ENCODE results near the gene PLEKHB1.
"Not testable (repeated sequence)": the region's sequence is repeated elsewhere in the genome, so short reads cannot be mapped to it uniquely, and the experiment has no call there.

Gene PLEKHB1

GRCh38 chr11:73659961-73660360, 13.6 kb downstream of the PLEKHB1 start:
- Histone ChIP-seq H3K79me2 (ENCODE audit: control insufficient read depth, insufficient read depth, low read length, unreplicated experiment) (no peaks in the 10 kb centered on the region), H2AFZ (ENCODE audit: low read length, unreplicated experiment) (no peak overlapping the region), H3K27me3 (ENCODE audit: insufficient read depth, low read length) (no peaks in the 10 kb centered on the region), H3K36me3 (ENCODE audit: insufficient read depth, low read length) (no peaks in the 10 kb centered on the region), H3K4me3 (ENCODE audit: low read depth, low read length) (no peak overlapping the region), H3K4me1 (ENCODE audit: control insufficient read depth, insufficient read depth, low read length, unreplicated experiment) (peaks cover 7% of the 10 kb centered on the region), H3K27ac (ENCODE audit: low read depth, low read length) (no peak overlapping the region)

- no peaks in the 10 kb centered on the region for H3K79me2 ChIP-seq (ENCODE audit: control insufficient read depth, insufficient read depth, low read length, unreplicated experiment)
- peak overlapping the region; percentile 55 for H3K4me3 ChIP-seq (ENCODE audit: low read depth, low read length)
- no peak overlapping the region for H2AFZ ChIP-seq (ENCODE audit: low read length, unreplicated experiment)
- H3K36me3 ChIP-seq (ENCODE audit: insufficient read depth, low read length): no peaks in the 10 kb centered on the region
- H3K27ac ChIP-seq (ENCODE audit: low read depth, low read length): no peak overlapping the region
- H3K4me1 ChIP-seq (ENCODE audit: control insufficient read depth, insufficient read depth, low read length, unreplicated experiment): peaks cover 7% of the 10 kb centered on the region
- H3K27me3 ChIP-seq (ENCODE audit: insufficient read depth, low read length): no peaks in the 10 kb centered on the region
These were observed 14.2 kb downstream of the PLEKHB1 start for GRCh38 chr11:73660497-73661034.

GRCh38 chr11:73661035-73661628, 14.8 kb downstream of the PLEKHB1 start:
- H3K27me3 ChIP-seq (ENCODE audit: insufficient read depth, low read length): no peaks in the 10 kb centered on the region
- H3K27ac ChIP-seq (ENCODE audit: low read depth, low read length): no peak overlapping the region
- H3K36me3 ChIP-seq (ENCODE audit: insufficient read depth, low read length): no peaks in the 10 kb centered on the region
- H2AFZ ChIP-seq (ENCODE audit: low read length, unreplicated experiment): peak overlapping the region; percentile 62
- no peaks in the 10 kb centered on the region for H3K79me2 ChIP-seq (ENCODE audit: control insufficient read depth, insufficient read depth, low read length, unreplicated experiment)
- H3K4me1 ChIP-seq (ENCODE audit: control insufficient read depth, insufficient read depth, low read length, unreplicated experiment): peaks cover 7% of the 10 kb centered on the region
- peak overlapping the region; percentile 55 for H3K4me3 ChIP-seq (ENCODE audit: low read depth, low read length)

GRCh38 chr11:73662445-73663157, 16.2 kb downstream of the PLEKHB1 start:
- Histone ChIP-seq H3K27ac (ENCODE audit: low read depth, low read length) (no peak overlapping the region), H2AFZ (ENCODE audit: low read length, unreplicated experiment) (no peak overlapping the region), H3K27me3 (ENCODE audit: insufficient read depth, low read length) (no peaks in the 10 kb centered on the region), H3K36me3 (ENCODE audit: insufficient read depth, low read length) (no peaks in the 10 kb centered on the region), H3K4me3 (ENCODE audit: low read depth, low read length) (no peak overlapping the region), H3K79me2 (ENCODE audit: control insufficient read depth, insufficient read depth, low read length, unreplicated experiment) (no peaks in the 10 kb centered on the region), H3K4me1 (ENCODE audit: control insufficient read depth, insufficient read depth, low read length, unreplicated experiment) (peaks cover 7% of the 10 kb centered on the region)

GRCh38 chr11:73663604-73664495, 17.5 kb downstream of the PLEKHB1 start:
- no peaks in the 10 kb centered on the region for H3K36me3 ChIP-seq (ENCODE audit: insufficient read depth, low read length)
- H3K79me2 ChIP-seq (ENCODE audit: control insufficient read depth, insufficient read depth, low read length, unreplicated experiment): no peaks in the 10 kb centered on the region
- H3K27ac ChIP-seq (ENCODE audit: low read depth, low read length): no peak overlapping the region
- H3K4me3 ChIP-seq (ENCODE audit: low read depth, low read length): no peak overlapping the region
- no peak overlapping the region for H2AFZ ChIP-seq (ENCODE audit: low read length, unreplicated experiment)
- peaks cover 7% of the 10 kb centered on the region for H3K4me1 ChIP-seq (ENCODE audit: control insufficient read depth, insufficient read depth, low read length, unreplicated experiment)
- H3K27me3 ChIP-seq (ENCODE audit: insufficient read depth, low read length): no peaks in the 10 kb centered on the region

GRCh38 chr11:73664877-73665276, 18.5 kb downstream of the PLEKHB1 start:
- Histone ChIP-seq H3K79me2 (ENCODE audit: control insufficient read depth, insufficient read depth, low read length, unreplicated experiment) (no peaks in the 10 kb centered on the region), H3K4me1 (ENCODE audit: control insufficient read depth, insufficient read depth, low read length, unreplicated experiment) (peaks cover 7% of the 10 kb centered on the region), H2AFZ (ENCODE audit: low read length, unreplicated experiment) (no peak overlapping the region), H3K27me3 (ENCODE audit: insufficient read depth, low read length) (no peaks in the 10 kb centered on the region), H3K4me3 (ENCODE audit: low read depth, low read length) (no peak overlapping the region), H3K36me3 (ENCODE audit: insufficient read depth, low read length) (no peaks in the 10 kb centered on the region), H3K27ac (ENCODE audit: low read depth, low read length) (no peak overlapping the region)

- no peaks in the 10 kb centered on the region for H3K27me3 ChIP-seq (ENCODE audit: insufficient read depth, low read length)
- H3K36me3 ChIP-seq (ENCODE audit: insufficient read depth, low read length): no peaks in the 10 kb centered on the region
- H3K79me2 ChIP-seq (ENCODE audit: control insufficient read depth, insufficient read depth, low read length, unreplicated experiment): no peaks in the 10 kb centered on the region
- H2AFZ ChIP-seq (ENCODE audit: low read length, unreplicated experiment): no peak overlapping the region
- peaks cover 3% of the 10 kb centered on the region for H3K4me1 ChIP-seq (ENCODE audit: control insufficient read depth, insufficient read depth, low read length, unreplicated experiment)
- H3K27ac ChIP-seq (ENCODE audit: low read depth, low read length): no peak overlapping the region
- no peak overlapping the region for H3K4me3 ChIP-seq (ENCODE audit: low read depth, low read length)
These were observed 21.5 kb downstream of the PLEKHB1 start for GRCh38 chr11:73667891-73668290.

GRCh38 chr11:73670808-73671207, 24.4 kb downstream of the PLEKHB1 start:
- H3K4me1 ChIP-seq (ENCODE audit: control insufficient read depth, insufficient read depth, low read length, unreplicated experiment): no peaks in the 10 kb centered on the region
- no peak overlapping the region for H2AFZ ChIP-seq (ENCODE audit: low read length, unreplicated experiment)
- no peak overlapping the region for H3K27ac ChIP-seq (ENCODE audit: low read depth, low read length)
- H3K36me3 ChIP-seq (ENCODE audit: insufficient read depth, low read length): peaks cover 3% of the 10 kb centered on the region
- no peaks in the 10 kb centered on the region for H3K79me2 ChIP-seq (ENCODE audit: control insufficient read depth, insufficient read depth, low read length, unreplicated experiment)
- H3K27me3 ChIP-seq (ENCODE audit: insufficient read depth, low read length): no peaks in the 10 kb centered on the region
- no peak overlapping the region for H3K4me3 ChIP-seq (ENCODE audit: low read depth, low read length)

GRCh38 chr11:73671701-73672100, 25.3 kb downstream of the PLEKHB1 start:
- H3K36me3 ChIP-seq (ENCODE audit: insufficient read depth, low read length): peaks cover 3% of the 10 kb centered on the region
- H3K27ac ChIP-seq (ENCODE audit: low read depth, low read length): no peak overlapping the region
- no peaks in the 10 kb centered on the region for H3K79me2 ChIP-seq (ENCODE audit: control insufficient read depth, insufficient read depth, low read length, unreplicated experiment)
- H3K27me3 ChIP-seq (ENCODE audit: insufficient read depth, low read length): no peaks in the 10 kb centered on the region
- H3K4me3 ChIP-seq (ENCODE audit: low read depth, low read length): no peak overlapping the region
- no peaks in the 10 kb centered on the region for H3K4me1 ChIP-seq (ENCODE audit: control insufficient read depth, insufficient read depth, low read length, unreplicated experiment)
- no peak overlapping the region for H2AFZ ChIP-seq (ENCODE audit: low read length, unreplicated experiment)

- not testable (repeated sequence) for H3K4me1 ChIP-seq (ENCODE audit: control insufficient read depth, insufficient read depth, low read length, unreplicated experiment); H3K79me2 ChIP-seq (ENCODE audit: control insufficient read depth, insufficient read depth, low read length, unreplicated experiment); H2AFZ ChIP-seq (ENCODE audit: low read length, unreplicated experiment); H3K4me3 ChIP-seq (ENCODE audit: low read depth, low read length); H3K27me3 ChIP-seq (ENCODE audit: insufficient read depth, low read length); H3K27ac ChIP-seq (ENCODE audit: low read depth, low read length)
- H3K36me3 ChIP-seq (ENCODE audit: insufficient read depth, low read length): peaks cover 14% of the 10 kb centered on the region
These were observed 30.2 kb downstream of the PLEKHB1 start for GRCh38 chr11:73676552-73676951.

Data from ACC112 (cell line).